ENCODE data around the gene CD2AP. TPM values are rescaled to one million over a fixed set of nuclear protein-coding genes. Genes with fewer than 3 reads are reported as not detected.

Gene CD2AP
- total and polyA plus RNA-seq, 9 of the 15 experiments (the other 6 are each of a cell fraction or from before 2014, with no cell fraction given): 9.4 to 69.7 (median 38.7) TPM

GRCh38 chr6:47437592-47437991 is 40.0 kb upstream of the CD2AP start (continued):
- TF ChIP-seq MGA (IDR thresholded peaks at IDR 0.05): no peak
